ENCODE data around the gene OCRL. TPM values are rescaled to one million over a fixed set of nuclear protein-coding genes. Genes with fewer than 3 reads are reported as not detected.

The OCRL gene
- total RNA-seq, 1 donor = 18.1 TPM

DNA sequence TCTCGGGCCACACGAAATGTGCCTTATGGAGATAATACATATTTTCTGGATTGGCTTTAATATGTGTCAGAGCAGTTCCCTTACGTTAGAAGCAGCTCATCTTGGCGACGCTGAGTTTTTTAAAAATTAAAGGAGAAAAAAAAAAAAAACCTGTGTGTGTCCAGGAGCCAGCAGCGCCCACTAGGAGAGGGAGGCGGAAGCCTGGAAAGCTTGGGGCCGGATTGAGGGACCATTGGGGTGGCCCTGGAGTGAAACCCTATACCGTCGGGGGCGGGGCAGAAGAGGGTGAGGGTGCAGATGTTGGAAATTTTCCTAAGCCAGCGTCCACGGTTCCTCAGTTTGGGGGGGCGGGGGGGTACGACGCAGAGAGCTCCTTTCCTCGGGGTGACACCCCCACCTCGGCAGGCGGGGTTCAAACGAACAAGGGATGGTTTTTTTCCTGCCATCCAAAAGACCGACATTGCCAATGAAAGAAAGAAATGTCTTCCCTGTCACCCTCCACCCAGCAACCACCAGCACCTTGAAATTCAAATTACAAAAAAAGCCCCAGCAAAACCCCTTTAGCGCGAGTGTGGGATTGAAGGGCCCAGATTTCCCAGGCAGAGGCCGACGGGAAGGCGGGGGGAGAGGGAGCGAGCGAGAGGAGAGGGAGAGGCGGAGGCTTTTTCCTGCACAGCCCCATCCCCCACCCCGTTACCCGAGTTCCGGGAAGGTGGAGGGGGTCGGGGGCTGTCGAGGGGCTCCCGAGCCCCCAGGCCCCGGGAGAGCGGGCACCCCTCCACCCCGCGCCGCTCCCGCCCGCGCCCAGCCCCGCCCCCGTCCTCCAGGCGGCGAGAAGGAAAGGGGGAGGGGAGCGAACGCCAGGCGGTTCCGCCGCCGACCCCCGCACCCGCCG lies 17.6 kb upstream of the OCRL start:
- H3K4me2 ChIP-seq (ENCODE audit: insufficient read depth, low read length) = peak overlapping the region; percentile 78
- H3K4me1 ChIP-seq (ENCODE audit: insufficient read depth, low read length) = no peaks in the 10 kb centered on the region
- peak; percentile 87 for DNase-seq (ENCODE audit: insufficient read length, low spot score, missing footprints)
- TF ChIP-seq, protein P1, sequence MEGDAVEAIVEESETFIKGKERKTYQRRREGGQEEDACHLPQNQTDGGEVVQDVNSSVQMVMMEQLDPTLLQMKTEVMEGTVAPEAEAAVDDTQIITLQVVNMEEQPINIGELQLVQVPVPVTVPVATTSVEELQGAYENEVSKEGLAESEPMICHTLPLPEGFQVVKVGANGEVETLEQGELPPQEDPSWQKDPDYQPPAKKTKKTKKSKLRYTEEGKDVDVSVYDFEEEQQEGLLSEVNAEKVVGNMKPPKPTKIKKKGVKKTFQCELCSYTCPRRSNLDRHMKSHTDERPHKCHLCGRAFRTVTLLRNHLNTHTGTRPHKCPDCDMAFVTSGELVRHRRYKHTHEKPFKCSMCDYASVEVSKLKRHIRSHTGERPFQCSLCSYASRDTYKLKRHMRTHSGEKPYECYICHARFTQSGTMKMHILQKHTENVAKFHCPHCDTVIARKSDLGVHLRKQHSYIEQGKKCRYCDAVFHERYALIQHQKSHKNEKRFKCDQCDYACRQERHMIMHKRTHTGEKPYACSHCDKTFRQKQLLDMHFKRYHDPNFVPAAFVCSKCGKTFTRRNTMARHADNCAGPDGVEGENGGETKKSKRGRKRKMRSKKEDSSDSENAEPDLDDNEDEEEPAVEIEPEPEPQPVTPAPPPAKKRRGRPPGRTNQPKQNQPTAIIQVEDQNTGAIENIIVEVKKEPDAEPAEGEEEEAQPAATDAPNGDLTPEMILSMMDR (IDR thresholded peaks at IDR 0.05; ENCODE audit: extremely low read depth, low read depth, low read length) = no peak
- H4K20me1 ChIP-seq (ENCODE audit: insufficient read depth, low read length) = peaks cover 2% of the 10 kb centered on the region
- H3K27ac ChIP-seq (ENCODE audit: low read depth, low read length) = peak overlapping the region; percentile 45
- H3K4me3 ChIP-seq (ENCODE audit: insufficient read depth, low read length) = peak overlapping the region; percentile 84
- H3K9me3 ChIP-seq (ENCODE audit: low read depth, low read length) = no peaks in the 10 kb centered on the region
- H3K27me3 ChIP-seq (ENCODE audit: insufficient read depth, low read length) = no peaks in the 10 kb centered on the region
- H3K36me3 ChIP-seq (ENCODE audit: insufficient read depth, low read length) = no peaks in the 10 kb centered on the region
- peaks cover 34% of the 10 kb centered on the region for H3K79me2 ChIP-seq (ENCODE audit: insufficient read depth, low read length)
- peak overlapping the region; percentile 22 for H2AFZ ChIP-seq (ENCODE audit: low read length)

DNA sequence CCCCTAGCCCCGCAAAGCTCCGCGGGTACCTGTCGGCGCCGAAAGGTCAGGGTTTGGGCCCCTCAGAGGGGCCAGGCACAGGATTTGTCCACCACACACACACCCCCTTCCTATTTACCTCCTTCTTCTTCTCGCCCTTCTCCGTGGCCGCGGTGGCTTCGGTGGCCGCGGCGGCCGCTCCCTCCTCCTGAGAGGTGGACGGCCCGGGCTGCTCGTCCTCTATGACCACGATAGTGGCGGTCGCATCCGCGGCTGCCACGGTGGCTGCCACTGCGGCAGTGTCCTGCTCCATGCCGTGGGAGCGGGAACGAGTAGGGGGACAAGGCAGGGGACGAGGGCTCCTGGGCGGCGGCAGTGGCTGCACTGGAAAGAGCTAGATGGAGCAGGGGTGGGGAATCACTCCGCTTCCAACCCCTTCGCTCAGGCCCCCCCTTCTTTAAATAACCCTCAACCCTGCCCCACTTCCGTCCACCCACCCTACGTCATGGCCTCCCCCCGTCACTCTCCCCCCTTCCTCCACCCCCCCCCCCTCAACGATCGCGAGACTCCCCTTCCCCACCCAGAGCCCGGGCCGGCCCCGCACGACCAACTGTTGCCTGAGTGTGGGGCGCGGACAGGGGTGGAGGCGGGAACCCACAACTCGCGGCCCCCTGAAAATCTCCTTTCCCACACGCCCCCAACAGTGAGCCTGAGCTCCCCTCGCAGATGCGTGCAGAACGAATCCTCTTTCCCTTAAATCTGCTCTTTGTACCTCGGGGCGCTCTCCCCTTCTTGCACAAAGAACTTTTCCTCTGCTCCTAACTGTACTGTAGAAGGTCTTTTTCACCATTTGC lies 16.8 kb upstream of the OCRL start, which contains the start of gene SMARCA1:
Gene SMARCA1, minus strand, starts transcription at position 412 of the 833 bp plus-strand sequence. Its CDS starts 120 bp downstream, at position 292.
- Histone ChIP-seq H3K4me2 (ENCODE audit: insufficient read depth, low read length) (peak within 1 kb of the TSS; percentile 73), H3K27ac (ENCODE audit: low read depth, low read length) (peak within 1 kb of the TSS; percentile 45), H3K79me2 (ENCODE audit: insufficient read depth, low read length) (peaks cover 33% of the 10 kb centered on the region), H4K20me1 (ENCODE audit: insufficient read depth, low read length) (peaks cover 2% of the 10 kb centered on the region), H3K27me3 (ENCODE audit: insufficient read depth, low read length) (no peaks in the 10 kb centered on the region), H3K9me3 (ENCODE audit: low read depth, low read length) (no peaks in the 10 kb centered on the region), H2AFZ (ENCODE audit: low read length) (peak within 1 kb of the TSS; percentile 78), H3K36me3 (ENCODE audit: insufficient read depth, low read length) (no peaks in the 10 kb centered on the region), H3K4me1 (ENCODE audit: insufficient read depth, low read length) (no peaks in the 10 kb centered on the region), H3K4me3 (ENCODE audit: insufficient read depth, low read length) (peak within 1 kb of the TSS; percentile 84)
- DNase-seq (ENCODE audit: insufficient read length, low spot score, missing footprints) = peak; percentile 93
- TF ChIP-seq, protein P1 (IDR thresholded peaks at IDR 0.05; ENCODE audit: extremely low read depth, low read depth, low read length) = no peak

DNA sequence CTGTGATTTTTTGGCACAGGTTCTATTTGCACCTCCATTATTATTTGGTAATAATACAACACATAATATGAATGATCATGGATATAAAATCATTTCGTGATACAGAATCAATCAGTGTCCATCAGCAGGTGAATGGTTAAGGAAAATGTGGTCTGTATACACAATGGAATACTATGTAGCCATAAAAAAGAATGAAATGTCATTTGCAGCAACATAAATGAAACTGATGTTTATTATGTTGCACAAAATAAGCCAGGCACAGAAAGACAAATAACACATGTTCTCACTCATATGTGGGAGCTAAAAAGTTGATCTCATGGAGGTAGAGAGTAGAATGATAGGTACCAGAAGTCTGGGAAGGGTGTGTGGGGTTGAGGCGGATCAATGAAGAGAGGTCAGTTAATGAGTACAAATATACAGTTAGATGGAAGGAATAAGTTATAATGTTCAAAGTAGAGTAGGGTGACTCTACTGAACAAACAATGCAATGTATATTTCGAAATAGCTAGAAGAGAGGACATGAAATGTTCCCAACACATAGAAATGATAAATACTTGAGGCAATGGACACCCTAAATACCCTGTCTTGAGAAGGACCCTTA lies 15.7 kb upstream of the OCRL start:
- no peak overlapping the region for H2AFZ ChIP-seq (ENCODE audit: low read length)
- H3K36me3 ChIP-seq (ENCODE audit: insufficient read depth, low read length) = no peaks in the 10 kb centered on the region
- no peaks in the 10 kb centered on the region for H3K9me3 ChIP-seq (ENCODE audit: low read depth, low read length)
- no peak for DNase-seq (ENCODE audit: insufficient read length, low spot score, missing footprints)
- peaks cover 2% of the 10 kb centered on the region for H4K20me1 ChIP-seq (ENCODE audit: insufficient read depth, low read length)
- no peaks in the 10 kb centered on the region for H3K27me3 ChIP-seq (ENCODE audit: insufficient read depth, low read length)
- TF ChIP-seq, protein P1 (IDR thresholded peaks at IDR 0.05; ENCODE audit: extremely low read depth, low read depth, low read length) = no peak
- no peaks in the 10 kb centered on the region for H3K4me1 ChIP-seq (ENCODE audit: insufficient read depth, low read length)
- no peak overlapping the region for H3K4me2 ChIP-seq (ENCODE audit: insufficient read depth, low read length)
- H3K79me2 ChIP-seq (ENCODE audit: insufficient read depth, low read length) = peaks cover 24% of the 10 kb centered on the region
- no peak overlapping the region for H3K27ac ChIP-seq (ENCODE audit: low read depth, low read length)
- no peak overlapping the region for H3K4me3 ChIP-seq (ENCODE audit: insufficient read depth, low read length)
